Aorta (tissue), 5 donors: ENCODE data around the gene PRIM2. TPM values are rescaled to one million over a fixed set of nuclear protein-coding genes. Genes with fewer than 3 reads are reported as not detected.
"Not testable (repeated sequence)": the region's sequence is repeated elsewhere in the genome, so short reads cannot be mapped to it uniquely, and the experiment has no call there.

Source experiments
- ATAC-seq: fragments of 200-7000 bp; cut with Tn5 transposase; one replicate; pipeline ENCODE4 v1.9.1; 2022; ENCODE audit warnings: moderate library complexity; ENCODE audit not compliant: low FRiP score
- DNase-seq, 2 donors: peaks; one replicate each; pipeline ENCODE4 v3.0.0-alpha.2; 2020
- H3K27ac ChIP-seq, 2 donors: one replicate each; pipeline ENCODE4 v1.5.1; 2013; ENCODE audit warnings: low read length in 2 of 2, mild to moderate bottlenecking in 2 of 2, moderate library complexity in 2 of 2, control low read depth in 1 of 2, inconsistent platforms in 1 of 2, low read depth in 1 of 2
- H3K27me3 ChIP-seq, 2 donors: one replicate each; pipeline ENCODE4 v1.6.1; 2013; ENCODE audit warnings: control low read depth in 1 of 2, low read length in 1 of 2, mild to moderate bottlenecking in 1 of 2, moderate library complexity in 1 of 2; ENCODE audit not compliant: insufficient read depth in 2 of 2, control insufficient read depth in 1 of 2
- H3K36me3 ChIP-seq, 2 donors: one replicate each; pipeline ENCODE4 v1.6.1; 2013; ENCODE audit warnings: control low read depth in 1 of 2, low read length in 1 of 2, mild to moderate bottlenecking in 1 of 2; ENCODE audit not compliant: insufficient read depth in 2 of 2, control insufficient read depth in 1 of 2
- H3K4me1 ChIP-seq, 2 donors: one replicate each; pipeline ENCODE4 v1.6.1; 2013; ENCODE audit warnings: low read length in 2 of 2, control low read depth in 1 of 2, mild to moderate bottlenecking in 1 of 2, moderate library complexity in 1 of 2; ENCODE audit not compliant: insufficient read depth in 2 of 2, control insufficient read depth in 1 of 2
- H3K4me3 ChIP-seq, 2 donors: one replicate each; pipeline ENCODE4 v1.5.1; 2013; ENCODE audit warnings: low read length in 2 of 2, control low read depth in 1 of 2, mild to moderate bottlenecking in 1 of 2
- H3K9me3 ChIP-seq: one replicate; pipeline ENCODE4 v1.6.1; 2013; ENCODE audit warnings: mild to moderate bottlenecking, low read length; ENCODE audit not compliant: control insufficient read depth
- WGBS, 2 donors: extraction: QIAGEN DNeasy Blood & Tissue Kit; methylation state at CpG; one replicate each; pipeline ENCODE4 v1.1.7; 2013; 5-methylcytosine and 5-hydroxymethylcytosine counted together
- intact Hi-C, 2 donors: fragments of 100-400 bp; cut with DNase I; formaldehyde crosslinking; loops; one replicate each; pipeline versions ENCODE4 v1.14.2 to v1.15.0; 2022
- polyA plus RNA-seq, 2 donors: library from polyadenylated mRNA; stranded (reverse); fragments of 200-250 nt; gene quantifications; one replicate each; pipeline ENCODE4 v1.2.3, GENCODE V29; 2013
- total RNA-seq, 2 donors: library from RNA; stranded (reverse); fragmentation: NEBNext Ultra II Directional; extraction: Animal tissue kit (Norgen Biotek cat#: 25700); gene quantifications; one replicate each; pipeline ENCODE4 v1.2.1, GENCODE V29; 2021
- donor health status: healthy with polysubstance abuse.
- donor health status: Bipolar disorder and iron deficiency.
- donor health status: DM: no; HTN: no; CAD: no.
- donor health status: DM: no; HTN: no; CAD: no.
- donor health status: DM: yes; HTN: yes; CAD: no.

Gene PRIM2
- total and polyA plus RNA-seq, 4 donors, result 2.8 to 12.3 (median 7.1) TPM

- ATAC-seq (peak; percentile 65), DNase-seq (no peak)
- H3K4me3 ChIP-seq, result no peak overlapping the region
- intact Hi-C loops, result no loop called here
- 11 to 21% methylated on average over 3 of the region's 3 CpGs for WGBS, 2 donors
- H3K27ac ChIP-seq, result no peak overlapping the region
- H3K4me1 ChIP-seq, result no peaks in the 10 kb centered on the region
- H3K36me3 ChIP-seq, result no peaks in the 10 kb centered on the region
- no peaks in the 10 kb centered on the region for H3K9me3 ChIP-seq
- H3K27me3 ChIP-seq, result no peaks in the 10 kb centered on the region
Measured at GRCh38 chr6:57305107-57305506, 12.3 kb upstream of the PRIM2 start.

GRCh38 chr6:57305761-57306160, 11.7 kb upstream of the PRIM2 start:
- Histone ChIP-seq H3K27ac (no peak overlapping the region), H3K9me3 (no peaks in the 10 kb centered on the region), H3K27me3 (no peaks in the 10 kb centered on the region), H3K4me1 (no peaks in the 10 kb centered on the region), H3K4me3 (no peak overlapping the region), H3K36me3 (no peaks in the 10 kb centered on the region)
- intact Hi-C loops, result no loop called here
- ATAC-seq (no peak), DNase-seq (no peak)
- 43 to 44% methylated on average over 2 of the region's 2 CpGs for WGBS, 2 donors

- Histone ChIP-seq H3K27me3 (no peaks in the 10 kb centered on the region), H3K36me3 (no peaks in the 10 kb centered on the region), H3K27ac (no peak overlapping the region), H3K4me1 (no peaks in the 10 kb centered on the region), H3K4me3 (no peak overlapping the region), H3K9me3 (no peaks in the 10 kb centered on the region)
- intact Hi-C loops, result no loop called here
- DNase-seq, result no peak
- WGBS, 2 donors, result 76 to 87% methylated on average over 5 of the region's 5 CpGs
- no peak for ATAC-seq
Measured at GRCh38 chr6:57306273-57306672, 11.2 kb upstream of the PRIM2 start.

GRCh38 chr6:57307850-57308249, 9.6 kb upstream of the PRIM2 start:
- H3K4me1 ChIP-seq, result no peaks in the 10 kb centered on the region
- DNase-seq (no peak), ATAC-seq (no peak)
- no peaks in the 10 kb centered on the region for H3K27me3 ChIP-seq
- H3K27ac ChIP-seq, result no peak overlapping the region
- intact Hi-C loops, result no loop called here
- 96 to 97% methylated on average over 1 of the region's 1 CpG for WGBS, 2 donors
- H3K9me3 ChIP-seq, result no peaks in the 10 kb centered on the region
- no peaks in the 10 kb centered on the region for H3K36me3 ChIP-seq
- H3K4me3 ChIP-seq, result no peak overlapping the region

GRCh38 chr6:57308755-57309154, 8.7 kb upstream of the PRIM2 start:
- WGBS, 2 donors, result 86 to 93% methylated on average over 2 of the region's 3 CpGs
- intact Hi-C loops, H3K27me3 ChIP-seq, H3K4me1 ChIP-seq, H3K9me3 ChIP-seq, DNase-seq, H3K27ac ChIP-seq, H3K4me3 ChIP-seq, ATAC-seq, H3K36me3 ChIP-seq: not testable (repeated sequence)

- H3K4me3 ChIP-seq, H3K9me3 ChIP-seq, H3K4me1 ChIP-seq, ATAC-seq, H3K27me3 ChIP-seq, H3K36me3 ChIP-seq, DNase-seq, H3K27ac ChIP-seq: not testable (repeated sequence)
- intact Hi-C loops, result loop anchor here (10.0 kb wide), 2 partner anchors 85 to 265 kb away; partner anchors contain the start of genes KIAA1586 (in 1 of the 2) and RAB23 (in 1 of the 2)
- 94 to 97% methylated on average over 21 of the region's 21 CpGs for WGBS, 2 donors
Measured at GRCh38 chr6:57310095-57310816, 7.2 kb upstream of the PRIM2 start.

- Histone ChIP-seq H3K27ac (no peak overlapping the region), H3K4me3 (no peak overlapping the region), H3K4me1 (no peaks in the 10 kb centered on the region), H3K36me3 (no peaks in the 10 kb centered on the region), H3K9me3 (no peaks in the 10 kb centered on the region), H3K27me3 (no peaks in the 10 kb centered on the region)
- no peak for ATAC-seq
- intact Hi-C loops, result loop anchor here (10.0 kb wide), 2 partner anchors 86 to 266 kb away; partner anchors contain the start of genes KIAA1586 (in 1 of the 2) and RAB23 (in 1 of the 2)
- 95 to 97% methylated on average over 22 to 24 of the region's 24 CpGs for WGBS, 2 donors
- no peak for DNase-seq
Measured at GRCh38 chr6:57310817-57311157, 6.6 kb upstream of the PRIM2 start.

- H3K4me1 ChIP-seq, DNase-seq, H3K9me3 ChIP-seq, H3K27ac ChIP-seq, ATAC-seq, H3K36me3 ChIP-seq, H3K4me3 ChIP-seq, H3K27me3 ChIP-seq: not testable (repeated sequence)
- 95 to 96% methylated on average over 37 to 44 of the region's 44 CpGs for WGBS, 2 donors
- intact Hi-C loops, result loop anchor here (10.0 kb wide), 2 partner anchors 87 to 267 kb away; partner anchors contain the start of genes KIAA1586 (in 1 of the 2) and RAB23 (in 1 of the 2)
Measured at GRCh38 chr6:57311300-57312003, 6.0 kb upstream of the PRIM2 start.

- no peak for ATAC-seq
- DNase-seq, result no peak
- H3K27ac ChIP-seq, result peak overlapping the region in 1 of 2 donors; percentile 17
- H3K9me3 ChIP-seq, result no peaks in the 10 kb centered on the region
- H3K4me1 ChIP-seq, result no peaks in the 10 kb centered on the region
- intact Hi-C loops, result loop anchor here (10.0 kb wide), 2 partner anchors 87 to 267 kb away; partner anchors contain the start of genes KIAA1586 (in 1 of the 2) and RAB23 (in 1 of the 2)
- no peak overlapping the region for H3K4me3 ChIP-seq
- H3K36me3 ChIP-seq, result no peaks in the 10 kb centered on the region
- H3K27me3 ChIP-seq, result no peaks in the 10 kb centered on the region
- WGBS, 2 donors, result 92 to 94% methylated on average over 2 of the region's 3 CpGs
Measured at GRCh38 chr6:57312004-57312345, 5.5 kb upstream of the PRIM2 start.
